GM12864 (cell line): ENCODE measurements around the gene NRL.

ENCODE experiments used
- DNase-seq: peaks from one replicate; pipeline ENCODE4 v3.0.0-alpha.2; 2011; ENCODE audit warnings: low read depth
- H3K4me3 ChIP-seq: 2 replicates; pipeline ENCODE4 v1.5.1; 2011; ENCODE audit warnings: mild to moderate bottlenecking, low read depth, low read length, control low read depth
- CTCF ChIP-seq: IDR thresholded peaks from 2 replicates; pipeline ENCODE4 v1.5.1; 2011; ENCODE audit warnings: low read depth, mild to moderate bottlenecking, moderate library complexity, low read length, control low read depth, inconsistent platforms; ENCODE audit errors: missing control alignments

NRL gene

GRCh38 chr14:24064856-24065255 lies 49.9 kb downstream of the NRL start:
- no peak for TF ChIP-seq CTCF
- no peak overlapping the region for H3K4me3 ChIP-seq
- DNase-seq = no peak

- TF ChIP-seq CTCF = no peak
- DNase-seq = no peak
- H3K4me3 ChIP-seq = no peak overlapping the region
These were observed 50.5 kb downstream of the NRL start for GRCh38 chr14:24064091-24064795.

GRCh38 chr14:24063263-24063836 lies 51.4 kb downstream of the NRL start:
- no peak for DNase-seq
- no peak overlapping the region for H3K4me3 ChIP-seq
- no peak for TF ChIP-seq CTCF

GRCh38 chr14:24062216-24062980 lies 52.4 kb downstream of the NRL start:
- TF ChIP-seq CTCF = no peak
- no peak overlapping the region for H3K4me3 ChIP-seq
- no peak for DNase-seq

- no peak overlapping the region for H3K4me3 ChIP-seq
- TF ChIP-seq CTCF = no peak
- DNase-seq = no peak
These were observed 53.5 kb downstream of the NRL start for GRCh38 chr14:24060984-24061913.

GRCh38 chr14:24060443-24060842 lies 54.3 kb downstream of the NRL start:
- no peak overlapping the region for H3K4me3 ChIP-seq
- TF ChIP-seq CTCF = no peak
- no peak for DNase-seq
